K562 (cell line): Measurements from ENCODE around the gene BNC1.

Experiments used
- CREB3 ChIP-seq: fragments of 450-650 bp; conservative IDR thresholded peaks from 2 replicates; pipeline ENCODE4 v1.6.1; 2016; ENCODE audit warnings: missing genetic modification characterization, low read depth, mild to moderate bottlenecking, missing compliant biosample characterization, moderate library complexity
- CTCF ChIP-seq, 3 experiments: IDR thresholded peaks in 2 of 3; conservative IDR thresholded peaks in 1 of 3; 2 replicates each; pipeline ENCODE4 v1.5.1; 2011 to 2012; ENCODE audit warnings: low read length in 3 of 3, mild to moderate bottlenecking in 3 of 3, control low read depth in 2 of 3, improper control_type of control experiment in 1 of 3, inconsistent platforms in 1 of 3, low read depth in 1 of 3, mixed read lengths in 1 of 3, moderate library complexity in 1 of 3; ENCODE audit not compliant: insufficient read depth in 2 of 3
- GATAD2A ChIP-seq: fragments of 450-650 bp; IDR thresholded peaks from 2 replicates; pipeline ENCODE4 v1.6.1; 2017
- HMGN3 ChIP-seq: IDR thresholded peaks from 2 replicates; pipeline ENCODE4 v1.6.1; 2011; ENCODE audit warnings: borderline replicate concordance, low read depth, mild to moderate bottlenecking, mixed read lengths, low read length; ENCODE audit not compliant: insufficient read length; ENCODE audit errors: extremely low read depth
- PHF21A ChIP-seq: fragments of 450-650 bp; IDR thresholded peaks from 2 replicates; pipeline ENCODE4 v1.6.1; 2017; ENCODE audit warnings: low read depth, borderline replicate concordance
- TARDBP ChIP-seq: fragments of 450-650 bp; IDR thresholded peaks from 2 replicates; pipeline ENCODE4 v1.6.1; 2016
- ZNF253 ChIP-seq: fragments of 250-450 bp; sonication (Bioruptor Pico); conservative IDR thresholded peaks from 2 replicates; pipeline ENCODE4 v1.6.1; 2021; ENCODE audit warnings: mild to moderate bottlenecking
- TF ChIP-seq, protein P1 (sequence below): IDR thresholded peaks from 3 replicates; pipeline ENCODE4 v1.6.1; 2011; ENCODE audit warnings: borderline replicate concordance, mild to moderate bottlenecking; ENCODE audit not compliant: insufficient read length, insufficient read depth
- TF ChIP-seq, protein P2 (sequence below), 3 experiments: fragments of 200-800 bp in 1 of 3; fragments of 250-450 bp in 1 of 3; fragments of 450-650 bp in 1 of 3; sonication (Bioruptor Pico) in 1 of 3; sonication (Bioruptor generic) in 1 of 3; formaldehyde crosslinking in 1 of 3; IDR thresholded peaks; 2 replicates each; pipeline versions ENCODE4 v1.6.1 to v1.8.0; 2016 to 2022; ENCODE audit warnings: mild to moderate bottlenecking in 2 of 3, missing genetic modification characterization in 2 of 3, missing compliant biosample characterization in 1 of 3, moderate library complexity in 1 of 3
- TF ChIP-seq, protein P3 (sequence below): fragments of 450-650 bp; IDR thresholded peaks from 2 replicates; pipeline ENCODE4 v1.6.1; 2016; ENCODE audit warnings: antibody characterized with exemption
- TF ChIP-seq, protein P4 (sequence below): sonication (generic); formaldehyde crosslinking; IDR thresholded peaks from 2 replicates; pipeline ENCODE4 v1.8.1; 2023; ENCODE audit warnings: mild to moderate bottlenecking, missing genetic modification reagents, moderate library complexity

- TF ChIP-seq ZNF253: no peak
- TF ChIP-seq TARDBP: no peak
- TF ChIP-seq GATAD2A: no peak
- TF ChIP-seq PHF21A: no peak
- no peak for TF ChIP-seq CREB3 (tag)
- TF ChIP-seq HMGN3: no peak
- TF ChIP-seq, protein P1, sequence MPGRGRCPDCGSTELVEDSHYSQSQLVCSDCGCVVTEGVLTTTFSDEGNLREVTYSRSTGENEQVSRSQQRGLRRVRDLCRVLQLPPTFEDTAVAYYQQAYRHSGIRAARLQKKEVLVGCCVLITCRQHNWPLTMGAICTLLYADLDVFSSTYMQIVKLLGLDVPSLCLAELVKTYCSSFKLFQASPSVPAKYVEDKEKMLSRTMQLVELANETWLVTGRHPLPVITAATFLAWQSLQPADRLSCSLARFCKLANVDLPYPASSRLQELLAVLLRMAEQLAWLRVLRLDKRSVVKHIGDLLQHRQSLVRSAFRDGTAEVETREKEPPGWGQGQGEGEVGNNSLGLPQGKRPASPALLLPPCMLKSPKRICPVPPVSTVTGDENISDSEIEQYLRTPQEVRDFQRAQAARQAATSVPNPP: no peak
- TF ChIP-seq, protein P2, sequence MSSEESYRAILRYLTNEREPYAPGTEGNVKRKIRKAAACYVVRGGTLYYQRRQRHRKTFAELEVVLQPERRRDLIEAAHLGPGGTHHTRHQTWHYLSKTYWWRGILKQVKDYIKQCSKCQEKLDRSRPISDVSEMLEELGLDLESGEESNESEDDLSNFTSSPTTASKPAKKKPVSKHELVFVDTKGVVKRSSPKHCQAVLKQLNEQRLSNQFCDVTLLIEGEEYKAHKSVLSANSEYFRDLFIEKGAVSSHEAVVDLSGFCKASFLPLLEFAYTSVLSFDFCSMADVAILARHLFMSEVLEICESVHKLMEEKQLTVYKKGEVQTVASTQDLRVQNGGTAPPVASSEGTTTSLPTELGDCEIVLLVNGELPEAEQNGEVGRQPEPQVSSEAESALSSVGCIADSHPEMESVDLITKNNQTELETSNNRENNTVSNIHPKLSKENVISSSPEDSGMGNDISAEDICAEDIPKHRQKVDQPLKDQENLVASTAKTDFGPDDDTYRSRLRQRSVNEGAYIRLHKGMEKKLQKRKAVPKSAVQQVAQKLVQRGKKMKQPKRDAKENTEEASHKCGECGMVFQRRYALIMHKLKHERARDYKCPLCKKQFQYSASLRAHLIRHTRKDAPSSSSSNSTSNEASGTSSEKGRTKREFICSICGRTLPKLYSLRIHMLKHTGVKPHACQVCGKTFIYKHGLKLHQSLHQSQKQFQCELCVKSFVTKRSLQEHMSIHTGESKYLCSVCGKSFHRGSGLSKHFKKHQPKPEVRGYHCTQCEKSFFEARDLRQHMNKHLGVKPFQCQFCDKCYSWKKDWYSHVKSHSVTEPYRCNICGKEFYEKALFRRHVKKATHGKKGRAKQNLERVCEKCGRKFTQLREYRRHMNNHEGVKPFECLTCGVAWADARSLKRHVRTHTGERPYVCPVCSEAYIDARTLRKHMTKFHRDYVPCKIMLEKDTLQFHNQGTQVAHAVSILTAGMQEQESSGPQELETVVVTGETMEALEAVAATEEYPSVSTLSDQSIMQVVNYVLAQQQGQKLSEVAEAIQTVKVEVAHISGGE (CRISPR knock-in tag; IDR thresholded peaks at IDR 0.05): no peak
- TF ChIP-seq, protein P3, sequence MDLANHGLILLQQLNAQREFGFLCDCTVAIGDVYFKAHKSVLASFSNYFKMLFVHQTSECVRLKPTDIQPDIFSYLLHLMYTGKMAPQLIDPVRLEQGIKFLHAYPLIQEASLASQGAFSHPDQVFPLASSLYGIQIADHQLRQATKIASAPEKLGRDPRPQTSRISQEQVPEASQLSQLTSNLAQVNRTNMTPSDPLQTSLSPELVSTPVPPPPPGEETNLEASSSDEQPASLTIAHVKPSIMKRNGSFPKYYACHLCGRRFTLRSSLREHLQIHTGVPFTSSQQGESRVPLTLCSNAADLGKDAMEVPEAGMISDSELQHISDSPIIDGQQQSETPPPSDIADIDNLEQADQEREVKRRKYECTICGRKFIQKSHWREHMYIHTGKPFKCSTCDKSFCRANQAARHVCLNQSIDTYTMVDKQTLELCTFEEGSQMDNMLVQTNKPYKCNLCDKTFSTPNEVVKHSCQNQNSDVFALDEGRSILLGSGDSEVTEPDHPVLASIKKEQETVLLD: no peak
- TF ChIP-seq CTCF (IDR thresholded peaks at IDR 0.05 in 2 of 3, conservative IDR thresholded peaks at IDR 0.05 in 1 of 3; ENCODE audit: insufficient read depth in 2 of 3, low read depth in 1 of 3, low read length in 3 of 3): no peak
- TF ChIP-seq, protein P4, sequence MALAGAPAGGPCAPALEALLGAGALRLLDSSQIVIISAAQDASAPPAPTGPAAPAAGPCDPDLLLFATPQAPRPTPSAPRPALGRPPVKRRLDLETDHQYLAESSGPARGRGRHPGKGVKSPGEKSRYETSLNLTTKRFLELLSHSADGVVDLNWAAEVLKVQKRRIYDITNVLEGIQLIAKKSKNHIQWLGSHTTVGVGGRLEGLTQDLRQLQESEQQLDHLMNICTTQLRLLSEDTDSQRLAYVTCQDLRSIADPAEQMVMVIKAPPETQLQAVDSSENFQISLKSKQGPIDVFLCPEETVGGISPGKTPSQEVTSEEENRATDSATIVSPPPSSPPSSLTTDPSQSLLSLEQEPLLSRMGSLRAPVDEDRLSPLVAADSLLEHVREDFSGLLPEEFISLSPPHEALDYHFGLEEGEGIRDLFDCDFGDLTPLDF (CRISPR knock-in tag): no peak
Measured at GRCh38 chr15:83293201-83293600, 8.7 kb upstream of the BNC1 start.
